GM18907 (cell line): ENCODE data around the gene SASH1.

ENCODE experiments used
- ATAC-seq: cut with Tn5 transposase; IDR thresholded peaks from one replicate; pipeline ENCODE4 v1.9.1; 2021; ENCODE audit warnings: mild to moderate bottlenecking, moderate library complexity; ENCODE audit not compliant: unreplicated experiment

The SASH1 gene

DNA sequence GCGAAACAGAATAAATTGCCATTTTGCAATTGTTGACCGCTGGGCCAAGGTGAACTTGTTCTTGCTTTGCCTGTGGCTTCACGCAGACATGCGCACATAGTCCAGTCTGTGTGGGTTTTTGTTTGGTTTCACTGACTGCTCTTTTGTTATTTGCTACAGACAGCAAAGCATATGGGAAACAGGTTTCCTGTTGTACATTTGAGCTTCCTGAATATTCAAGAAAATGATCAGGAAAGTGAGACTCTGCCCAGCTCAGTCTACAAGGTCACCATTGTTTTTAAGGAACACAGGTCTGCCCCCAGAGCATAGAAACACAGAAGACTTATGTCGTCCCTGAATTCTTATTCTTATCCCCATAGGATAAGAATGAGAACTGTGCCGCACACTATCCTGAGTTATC, 55.6 kb downstream of the SASH1 start:
- no peak for ATAC-seq

DNA sequence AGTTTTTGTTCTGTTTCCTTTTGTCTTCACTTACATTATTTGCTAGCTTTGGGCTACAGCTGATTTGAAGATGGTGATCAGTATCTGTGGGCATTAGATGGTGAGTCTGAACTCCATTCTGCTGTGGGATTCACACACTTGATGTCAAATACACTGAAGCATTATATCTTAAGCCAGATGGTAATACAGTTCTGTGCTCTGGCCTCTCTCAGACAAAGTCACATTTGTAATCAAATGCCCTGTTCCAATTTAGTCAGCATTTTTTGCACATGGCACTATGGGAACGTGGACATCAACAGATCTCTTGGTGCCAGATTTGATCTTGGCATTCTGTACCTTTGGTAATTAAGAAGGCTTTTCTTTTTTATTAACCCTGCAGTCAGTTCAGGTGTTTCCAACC, 56.0 kb downstream of the SASH1 start:
- ATAC-seq, result no peak

DNA sequence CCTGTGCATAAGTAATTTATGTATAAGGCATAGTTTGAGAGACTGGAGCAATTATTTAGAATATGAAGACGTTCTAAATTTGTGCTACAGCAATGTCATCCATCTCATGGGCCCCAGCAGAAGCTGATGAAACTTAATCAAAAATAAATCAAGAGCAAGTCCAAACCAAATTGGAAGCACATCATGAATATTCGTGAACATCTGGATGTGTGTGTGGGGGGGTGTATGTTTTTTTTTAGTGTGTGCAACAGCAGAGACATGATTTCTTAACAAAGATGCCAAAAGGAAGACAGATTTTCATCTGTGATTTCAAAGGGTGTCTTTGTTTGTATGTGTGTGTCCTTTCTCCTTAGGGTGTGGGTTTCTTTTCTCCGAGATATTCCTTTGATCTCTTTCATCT, 58.9 kb downstream of the SASH1 start:
- no peak for ATAC-seq

DNA sequence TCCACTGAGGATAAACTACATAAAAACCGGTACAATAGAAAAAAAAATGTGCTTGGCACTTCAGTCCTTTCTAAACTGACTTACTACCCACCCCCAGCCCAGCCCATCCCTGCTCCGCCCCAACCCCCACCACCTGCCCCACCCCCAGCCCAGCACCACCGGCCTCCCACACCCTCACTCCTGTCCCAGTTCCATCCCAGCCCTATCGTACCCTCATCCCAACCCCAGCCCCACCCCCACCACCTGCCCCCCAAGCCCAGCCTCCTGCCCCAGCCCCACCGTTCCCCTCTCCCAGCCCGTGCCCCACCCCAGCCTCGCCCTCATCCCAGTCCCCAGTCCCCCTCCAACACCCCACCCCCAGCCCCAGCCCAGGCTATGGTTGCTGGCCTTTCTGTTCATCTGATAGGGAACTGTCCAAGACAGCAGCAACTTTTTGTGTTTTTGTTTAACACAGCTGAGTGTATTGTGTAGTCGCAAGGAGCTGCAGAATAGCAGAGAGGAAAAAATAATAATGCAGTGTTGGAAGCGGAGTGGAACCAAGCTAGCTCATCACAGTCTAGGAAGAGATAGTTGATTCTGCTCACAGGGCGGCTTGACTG, 61.9 kb downstream of the SASH1 start:
- no peak for ATAC-seq

DNA sequence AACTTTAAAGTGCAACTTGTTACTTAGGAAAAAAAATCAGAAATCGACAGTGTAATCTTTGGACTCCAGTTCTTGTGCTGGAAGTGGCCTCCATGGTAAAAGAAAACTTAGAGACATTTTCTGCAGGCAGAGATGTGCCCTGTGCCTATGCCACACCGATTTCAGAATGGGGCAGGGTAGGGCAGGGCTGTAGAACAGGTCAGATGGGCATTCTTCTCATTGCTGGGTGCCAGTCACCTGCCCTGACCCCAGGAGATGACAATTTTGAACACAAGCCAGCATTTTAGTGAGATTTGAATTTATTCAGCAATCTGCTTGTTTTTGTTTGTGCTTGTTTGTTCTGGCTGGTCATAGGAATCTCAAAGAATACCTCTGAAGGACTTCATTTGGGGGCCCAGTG, 63.3 kb downstream of the SASH1 start:
- no peak for ATAC-seq

DNA sequence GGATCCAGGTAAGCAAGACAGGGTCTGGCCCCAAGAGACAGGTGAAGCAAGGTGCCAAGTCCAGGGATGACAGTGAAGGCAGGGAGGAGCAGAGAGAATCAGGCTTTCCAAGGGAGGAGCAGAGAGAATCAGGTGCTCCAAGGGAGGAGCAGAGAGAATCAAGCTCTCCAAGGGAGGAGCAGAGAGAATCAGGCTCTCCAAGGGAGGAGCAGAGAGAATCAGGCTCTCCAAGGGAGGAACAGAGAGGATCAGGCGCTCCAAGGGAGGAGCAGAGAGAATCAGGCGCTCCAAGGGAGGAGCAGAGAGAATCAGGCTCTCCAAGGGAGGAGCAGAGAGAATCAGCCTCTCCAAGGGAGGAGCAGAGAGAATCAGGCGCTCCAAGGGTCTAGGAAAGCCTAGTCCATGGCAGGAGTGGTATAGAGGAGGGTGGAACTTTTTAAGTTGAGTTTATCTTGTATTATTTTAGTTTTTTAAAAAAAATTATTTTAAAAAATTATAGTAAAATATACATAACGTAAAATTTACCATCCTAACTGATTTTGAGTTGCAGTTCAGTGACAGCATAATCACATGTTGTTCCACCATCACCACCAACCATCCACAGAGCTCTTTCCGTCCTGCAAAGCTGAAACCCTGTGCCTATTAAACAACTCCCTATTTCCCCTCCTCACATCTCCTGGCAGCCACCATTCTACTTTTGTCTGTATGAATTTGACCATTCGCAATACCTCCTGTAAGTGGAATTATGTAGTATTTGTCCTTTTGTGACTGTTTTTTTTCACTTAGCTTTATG, 64.1 kb downstream of the SASH1 start:
- no peak for ATAC-seq

DNA sequence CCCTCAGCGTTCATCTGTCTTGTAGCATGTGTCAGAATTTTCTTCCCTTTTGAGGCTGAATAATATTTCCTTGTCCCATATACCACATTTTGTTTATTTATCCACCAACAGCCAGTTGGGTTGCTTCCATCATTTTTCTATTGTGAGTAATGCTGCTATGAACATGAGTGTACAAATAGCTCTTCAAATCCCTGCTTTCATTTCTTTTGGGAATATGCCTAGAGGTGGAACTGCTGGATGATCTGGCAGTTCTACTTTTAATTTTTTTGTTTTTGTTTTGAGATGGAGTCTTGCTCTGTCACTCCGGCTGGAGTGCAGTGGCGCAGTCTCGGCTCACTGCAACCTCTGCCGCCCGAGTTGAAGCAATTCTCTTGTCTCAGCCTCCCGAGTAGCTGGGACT, 64.7 kb downstream of the SASH1 start:
- ATAC-seq, result no peak

DNA sequence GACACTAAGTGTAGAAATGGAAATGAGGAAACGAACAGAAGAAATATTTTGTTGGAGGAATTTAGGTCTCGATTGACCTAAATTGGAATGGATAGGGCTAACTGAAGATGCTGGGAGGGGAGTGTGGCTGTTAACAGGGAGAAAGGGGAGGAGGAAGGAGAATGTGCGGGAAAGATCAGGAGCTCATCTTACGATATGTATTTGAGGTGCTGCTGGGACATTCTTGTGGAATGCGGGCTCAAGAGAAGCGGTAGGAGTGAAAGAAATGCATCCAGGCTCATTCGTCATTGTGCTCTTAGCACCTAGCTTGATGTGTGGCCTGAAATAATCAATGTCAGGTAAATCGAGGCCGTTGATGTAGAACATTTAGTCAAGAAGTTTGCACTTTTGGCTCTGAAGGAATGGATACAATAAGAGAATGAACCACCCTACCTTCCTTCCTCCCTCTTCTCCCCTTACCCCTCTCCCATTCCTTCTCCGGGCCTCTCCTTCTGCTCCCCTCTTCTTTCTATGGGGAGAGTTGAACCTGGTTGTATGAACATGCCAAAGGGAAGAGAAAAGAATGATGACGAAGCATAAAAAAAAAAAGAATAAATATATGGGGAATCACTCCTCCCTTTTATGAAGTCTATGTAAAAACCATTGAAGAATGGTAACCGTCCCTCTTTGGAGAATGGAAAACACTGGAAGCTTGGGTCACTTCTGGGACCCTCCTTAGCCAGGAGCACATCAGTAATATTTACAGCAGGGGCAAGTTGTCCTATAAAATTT, 70.9 kb downstream of the SASH1 start:
- no peak for ATAC-seq

DNA sequence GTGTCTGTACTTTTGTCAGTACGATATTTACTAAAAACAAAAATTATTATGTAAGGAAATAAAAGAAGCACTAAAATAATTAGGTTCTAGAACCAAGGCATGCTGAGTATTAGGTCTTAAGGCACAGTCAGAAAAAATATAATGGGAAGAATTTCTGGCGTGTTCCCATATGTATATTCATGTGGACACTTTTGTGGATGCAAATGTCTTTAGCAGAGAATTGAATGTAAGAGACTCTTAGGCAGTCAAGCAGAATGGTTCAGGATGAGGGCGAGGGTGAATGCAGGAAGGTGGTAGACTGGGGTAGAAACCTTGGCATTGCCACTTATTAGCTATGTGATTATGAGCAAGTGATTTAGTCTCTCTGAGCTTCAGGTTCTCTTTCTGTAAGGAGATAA, 71.5 kb downstream of the SASH1 start:
- ATAC-seq, result no peak

DNA sequence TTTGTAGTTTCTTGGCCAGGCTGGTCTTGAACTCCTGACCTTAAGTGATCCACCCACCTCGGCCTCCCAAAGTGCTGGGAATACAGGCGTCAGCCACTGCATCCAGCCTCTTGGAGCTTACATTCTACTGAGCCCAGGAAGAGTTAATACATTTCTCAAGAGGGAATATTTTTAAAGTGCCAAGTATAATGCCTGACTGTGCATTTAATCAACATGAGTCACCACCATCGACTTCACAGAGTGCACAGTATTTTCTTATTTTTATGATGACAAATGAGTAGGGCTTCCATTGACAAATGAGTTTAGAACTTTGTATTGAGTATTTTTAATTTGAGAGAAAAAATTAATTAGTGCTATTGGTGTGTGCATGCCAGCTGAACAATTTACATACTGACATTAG, 72.2 kb downstream of the SASH1 start:
- ATAC-seq, result no peak

DNA sequence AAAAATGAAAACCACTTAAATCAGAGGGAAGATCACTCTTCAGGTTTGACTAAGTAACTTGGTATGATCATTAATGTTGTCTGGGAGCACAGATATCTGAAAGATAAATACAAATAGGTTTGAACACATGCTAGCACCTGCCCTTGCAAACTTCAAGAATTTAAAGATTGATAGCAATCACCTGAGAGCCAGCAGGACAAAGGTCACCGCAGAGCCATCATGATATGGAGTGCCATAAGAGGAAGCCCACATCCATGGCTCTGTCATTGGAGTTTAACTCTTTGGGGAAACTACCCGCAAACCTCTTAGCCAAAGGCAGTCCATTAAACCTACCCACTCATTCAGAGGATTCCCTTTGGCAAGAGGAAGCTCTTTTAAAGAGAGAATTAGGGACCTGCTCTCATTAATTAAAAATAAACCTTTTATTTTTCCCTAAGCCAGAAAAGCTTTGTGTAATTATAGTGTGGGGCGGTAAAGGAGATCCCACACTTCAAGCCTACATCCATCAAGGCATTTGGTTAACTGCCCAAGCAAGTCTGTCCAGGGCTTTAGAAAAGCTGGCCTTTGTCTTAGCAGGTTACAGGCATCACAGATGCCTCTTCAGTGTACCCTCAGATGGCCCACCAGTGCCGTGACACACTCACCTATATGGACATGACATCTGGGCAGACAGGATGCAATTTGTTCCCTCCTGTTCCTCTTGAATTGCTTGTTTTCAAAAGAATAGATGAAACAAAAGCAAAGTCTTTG, 73.0 kb downstream of the SASH1 start:
- no peak for ATAC-seq

DNA sequence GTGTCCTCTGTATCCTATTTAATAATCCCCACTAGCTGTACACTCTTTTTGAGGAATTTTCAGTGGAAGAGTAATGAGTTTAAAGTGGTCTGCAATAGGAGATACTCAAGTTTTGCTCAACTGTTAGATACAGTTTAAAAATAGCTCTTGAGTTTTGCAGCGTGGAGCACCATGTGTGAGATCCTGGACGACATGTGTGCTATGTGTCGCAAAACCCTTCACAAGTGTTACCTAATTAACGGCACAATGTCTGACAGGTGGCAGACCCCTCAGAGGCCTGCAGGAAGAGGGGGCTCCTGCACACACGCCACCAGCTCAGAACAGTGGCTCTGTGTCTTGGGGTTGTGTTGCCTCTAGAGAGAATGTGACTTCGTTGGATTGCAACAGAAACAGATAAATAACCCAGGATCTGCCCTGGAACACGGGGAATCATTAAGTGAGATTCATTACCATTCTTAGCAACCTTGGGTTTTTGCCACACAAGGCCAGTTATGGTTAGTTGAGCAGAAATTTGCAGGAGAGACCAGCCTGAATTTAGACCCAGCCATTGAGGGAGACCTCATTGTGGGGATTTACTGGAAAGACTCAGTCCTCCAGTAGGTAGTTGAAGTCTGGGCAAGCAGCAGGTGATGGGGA, 73.8 kb downstream of the SASH1 start:
- ATAC-seq, result no peak

DNA sequence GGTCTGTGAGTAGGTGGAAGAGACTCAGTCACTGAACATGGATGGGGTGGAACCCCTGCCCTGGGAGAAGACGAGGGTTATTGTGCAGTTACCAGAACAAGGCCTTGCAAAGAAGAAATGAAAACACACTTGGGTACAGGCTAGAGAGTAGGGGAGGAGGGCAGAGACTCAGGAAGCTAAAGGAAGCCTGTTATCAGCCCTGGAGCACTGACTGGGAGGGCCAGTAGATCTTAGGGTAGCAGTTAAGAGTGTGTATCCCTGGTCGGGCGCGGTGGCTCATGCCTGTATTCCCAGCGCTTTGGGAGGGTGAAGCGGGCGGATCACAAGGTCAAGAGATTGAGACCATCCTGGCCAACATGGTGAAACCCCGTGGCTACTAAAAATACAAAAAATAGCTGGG, 74.4 kb downstream of the SASH1 start:
- ATAC-seq, result no peak

DNA sequence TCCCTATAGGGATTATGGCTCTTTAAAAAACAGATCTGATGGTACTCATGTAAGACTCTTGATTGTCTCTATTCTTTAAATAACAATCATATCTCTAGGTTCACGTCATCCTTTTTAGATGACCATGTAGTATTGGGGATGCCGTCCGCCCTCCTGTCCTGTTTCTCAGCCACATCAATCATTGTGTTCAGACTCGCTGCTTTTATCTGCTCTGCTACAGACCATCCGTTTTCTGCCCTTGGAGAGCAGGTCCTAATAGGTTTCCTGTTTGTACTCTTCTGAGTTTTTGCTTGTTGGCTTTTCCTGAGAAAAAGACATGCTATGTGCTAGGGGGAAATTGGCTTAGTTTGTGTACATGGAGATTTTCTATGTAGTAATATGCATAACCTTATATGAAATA, 76.8 kb downstream of the SASH1 start:
- ATAC-seq, result no peak

DNA sequence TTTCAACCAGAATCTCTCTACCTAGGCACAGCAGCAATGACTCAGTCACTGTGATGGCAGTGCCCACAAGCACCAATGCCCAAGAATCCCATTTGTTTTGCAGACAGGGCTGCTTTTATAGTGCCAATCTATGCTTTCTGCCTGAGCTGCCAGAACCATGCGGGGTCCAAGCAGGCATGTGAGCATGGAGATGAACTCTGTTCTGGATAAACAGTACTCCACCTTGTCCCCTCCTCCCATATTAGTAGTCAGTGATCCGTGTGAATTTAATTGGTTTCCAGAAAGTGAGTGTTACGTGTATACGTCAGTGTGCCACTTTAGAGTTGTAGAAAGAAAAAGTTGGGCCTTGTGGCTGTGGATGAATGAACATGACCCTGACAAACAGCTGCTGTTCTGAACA, 79.4 kb downstream of the SASH1 start:
- ATAC-seq, result no peak

DNA sequence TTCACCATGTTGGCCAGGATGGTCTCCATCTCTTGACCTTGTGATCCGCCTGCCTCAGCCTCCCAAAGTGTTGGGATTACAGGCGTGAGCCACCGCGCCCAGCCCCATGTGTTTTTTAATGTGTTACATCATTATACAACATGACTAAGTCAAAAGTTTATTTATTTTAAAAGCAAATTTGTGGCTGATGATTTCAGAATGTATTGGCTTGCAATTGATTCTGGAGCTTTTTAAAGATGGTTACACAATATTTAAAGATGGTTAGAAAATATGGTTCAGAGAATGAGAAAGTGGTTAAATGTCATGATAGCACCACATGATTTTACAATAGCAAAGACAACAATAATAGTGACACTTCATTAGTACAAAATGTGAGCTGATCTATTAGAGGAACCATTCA, 80.5 kb downstream of the SASH1 start:
- no peak for ATAC-seq

DNA sequence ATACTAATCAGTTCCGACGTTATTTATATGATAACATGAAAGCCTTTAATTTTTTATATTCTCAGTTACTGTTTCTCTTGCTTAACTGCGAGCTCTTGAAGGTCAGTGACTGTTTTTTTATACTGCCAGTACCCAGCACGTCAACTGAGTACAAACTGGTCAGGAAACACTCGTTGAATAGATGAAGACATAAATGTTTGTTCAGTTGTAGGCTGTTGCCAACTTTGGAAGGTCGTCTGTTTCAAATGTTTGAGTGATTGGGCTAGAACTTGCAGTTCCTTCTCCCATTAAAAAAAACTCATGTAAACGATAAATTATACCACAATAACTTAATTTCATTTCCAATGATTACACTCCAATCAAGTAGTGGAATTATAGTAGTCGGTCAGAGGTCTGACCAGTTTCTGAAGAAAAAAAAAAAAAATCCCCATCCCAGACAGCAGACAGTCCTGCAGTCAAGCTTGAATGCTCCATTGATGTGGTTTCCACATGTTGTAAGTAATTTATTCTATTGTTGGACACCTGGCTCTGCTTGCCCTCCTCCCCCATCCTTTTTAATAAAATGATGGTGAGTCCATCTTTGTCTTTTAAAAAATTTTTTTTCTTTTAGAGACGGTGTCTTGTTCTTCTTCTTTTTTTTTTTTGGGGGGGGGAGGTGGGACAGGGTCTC, 81.1 kb downstream of the SASH1 start:
- ATAC-seq, result peak; percentile 77

DNA sequence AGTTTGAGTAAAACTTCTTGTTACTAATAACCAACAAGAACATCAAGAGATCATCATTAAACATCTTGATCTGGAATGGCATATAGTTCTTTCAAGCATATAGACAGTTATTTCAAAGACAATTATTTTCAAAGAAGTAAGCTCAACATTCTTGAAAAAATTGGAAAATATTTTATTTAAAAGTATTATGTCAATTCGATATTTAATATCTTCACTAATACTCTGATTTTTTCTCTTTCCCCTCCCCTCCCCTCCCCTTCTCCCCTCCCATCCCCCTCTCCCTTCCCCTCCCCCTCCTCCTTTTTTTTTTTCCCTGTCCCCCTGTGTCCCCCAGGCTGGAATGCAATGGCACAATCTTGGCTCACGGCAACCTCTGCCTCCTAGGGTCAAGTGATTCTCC, 82.8 kb downstream of the SASH1 start:
- ATAC-seq, result no peak

DNA sequence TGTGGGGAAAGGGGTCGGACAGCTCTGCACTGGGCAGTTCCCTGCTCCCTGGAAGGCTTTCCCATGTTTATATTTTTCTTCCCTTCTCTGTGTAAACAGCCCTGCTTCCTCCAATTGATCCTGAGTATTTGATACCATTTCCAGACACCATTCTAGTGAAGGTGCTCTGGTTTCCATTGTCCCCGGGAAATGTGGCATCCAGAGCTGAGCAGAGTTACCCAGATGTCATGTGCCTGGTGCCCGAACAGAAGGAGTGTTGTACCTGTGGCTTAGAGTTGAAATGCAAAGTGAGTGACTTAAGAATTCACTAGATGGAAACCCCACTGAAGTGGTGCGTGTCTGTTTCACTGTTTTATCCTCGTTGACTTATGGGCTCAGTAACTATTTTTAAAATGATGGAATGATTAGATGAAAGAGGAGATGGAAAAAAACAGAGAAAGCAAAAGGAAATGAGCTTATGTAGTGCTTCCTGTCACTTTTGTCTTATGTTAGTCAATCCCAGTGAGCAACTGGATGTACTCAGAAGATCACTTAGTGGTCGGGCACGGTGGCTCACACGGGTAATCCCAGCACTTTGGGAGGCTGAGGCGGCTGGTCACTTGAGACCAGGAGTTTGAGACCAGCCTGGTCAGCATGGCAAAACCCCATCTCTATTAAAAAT, 83.8 kb downstream of the SASH1 start:
- ATAC-seq, result no peak

DNA sequence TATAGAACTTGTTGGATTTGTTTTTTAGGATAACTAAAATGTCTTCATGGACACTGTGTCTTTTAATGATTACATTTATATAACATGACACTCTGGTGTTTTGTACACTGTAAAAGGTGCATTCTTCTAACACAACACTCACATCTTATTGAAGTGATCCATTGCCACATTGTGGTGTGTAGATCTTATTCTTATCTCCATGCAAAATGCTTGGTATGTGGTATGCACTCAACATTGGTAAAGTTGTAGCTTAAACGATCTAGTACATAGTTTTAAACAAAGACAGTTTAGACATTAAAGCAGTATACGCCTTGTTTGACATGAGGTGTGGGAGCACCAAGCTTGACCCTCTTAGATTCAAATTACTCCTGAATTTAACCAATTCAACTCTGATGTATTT, 84.7 kb downstream of the SASH1 start:
- ATAC-seq, result no peak
